Neural cell (in vitro differentiated cells): Measurements from ENCODE around the gene ZAP70. TPM values are rescaled to one million over a fixed set of nuclear protein-coding genes. Genes with fewer than 3 reads are reported as not detected.

ENCODE experiments used
- H2AFZ ChIP-seq: fragments of 200-600, 300-800 bp; sonication (generic), shearing (Covaris generic); 2 replicates; pipeline ENCODE4 v1.6.0; 2014; ENCODE audit warnings: low read depth, mild to moderate bottlenecking, antibody characterized with exemption, low read length, moderate library complexity
- H3F3A ChIP-seq: fragments of 200-600 bp; shearing (Covaris generic); 2 replicates; pipeline ENCODE4 v1.6.1; 2016; ENCODE audit warnings: mild to moderate bottlenecking, moderate library complexity, mixed read lengths, antibody characterized with exemption, low read length; ENCODE audit not compliant: insufficient read depth, poor library complexity, severe bottlenecking
- H3K27ac ChIP-seq: fragments of 200-600, 300-800 bp; sonication (generic), shearing (Covaris generic); 2 replicates; pipeline ENCODE4 v1.5.1; 2014; ENCODE audit warnings: mild to moderate bottlenecking, low read length, moderate library complexity
- H3K27me3 ChIP-seq: fragments of 300-800, 200-600 bp; sonication (generic), shearing (Covaris generic); 2 replicates; pipeline ENCODE4 v1.6.0; 2014; ENCODE audit warnings: mild to moderate bottlenecking, low read depth, low read length, moderate library complexity; ENCODE audit not compliant: insufficient read depth
- H3K36me3 ChIP-seq: fragments of 300-800, 200-600 bp; sonication (generic), shearing (Covaris generic); 2 replicates; pipeline ENCODE4 v1.5.1; 2014; ENCODE audit warnings: mild to moderate bottlenecking, antibody characterized with exemption, low read length, moderate library complexity; ENCODE audit not compliant: insufficient read depth
- H3K4me2 ChIP-seq: fragments of 300-800, 200-600 bp; sonication (generic), shearing (Covaris generic); 2 replicates; pipeline ENCODE4 v1.6.0; 2014; ENCODE audit warnings: mild to moderate bottlenecking, low read length
- H3K4me3 ChIP-seq: fragments of 300-800, 200-600 bp; sonication (generic), shearing (Covaris generic); 2 replicates; pipeline ENCODE4 v1.5.1; 2014; ENCODE audit warnings: mild to moderate bottlenecking, low read length, moderate library complexity
- H3K79me2 ChIP-seq: fragments of 200-600 bp; shearing (Covaris generic); replicated peaks from 2 replicates; pipeline ENCODE4 v1.6.0; 2014; ENCODE audit warnings: mild to moderate bottlenecking, low read length, moderate library complexity; ENCODE audit not compliant: insufficient read depth
- H3K9ac ChIP-seq: fragments of 300-800, 200-600 bp; sonication (generic), shearing (Covaris generic); 2 replicates; pipeline ENCODE4 v1.6.1; 2016; ENCODE audit warnings: mild to moderate bottlenecking, low read length, mixed read lengths
- H3K9me2 ChIP-seq: fragments of 200-600 bp; shearing (Covaris generic); 2 replicates; pipeline ENCODE4 v1.6.1; 2016; ENCODE audit warnings: mild to moderate bottlenecking, low read length, mixed read lengths; ENCODE audit not compliant: insufficient read depth
- H3K9me3 ChIP-seq: fragments of 200-600, 300-800 bp; sonication (generic), shearing (Covaris generic); 2 replicates; pipeline ENCODE4 v1.6.1; 2016; ENCODE audit warnings: mild to moderate bottlenecking, mixed run types, low read length, moderate library complexity, mixed read lengths
- H4K20me1 ChIP-seq: fragments of 200-600 bp; shearing (Covaris generic); 2 replicates; pipeline ENCODE4 v1.6.1; 2016; ENCODE audit warnings: mild to moderate bottlenecking, mixed run types; ENCODE audit not compliant: insufficient read depth
- EP300 ChIP-seq: fragments of 450-650 bp; conservative IDR thresholded peaks from 2 replicates; pipeline ENCODE4 v1.6.1; 2014; ENCODE audit warnings: antibody characterized with exemption, mild to moderate bottlenecking, moderate library complexity; ENCODE audit not compliant: poor library complexity, severe bottlenecking
- EZH2 ChIP-seq: fragments of 200-600, 300-800 bp; shearing (Covaris generic), sonication (generic); IDR thresholded peaks from 2 replicates; pipeline ENCODE4 v1.6.1; 2014; ENCODE audit warnings: antibody characterized with exemption, low read length, borderline replicate concordance, mild to moderate bottlenecking; ENCODE audit not compliant: insufficient read depth, poor library complexity, severe bottlenecking
- MXI1 ChIP-seq: fragments of 450-650 bp; conservative IDR thresholded peaks from 2 replicates; pipeline ENCODE4 v1.6.1; 2014; ENCODE audit warnings: antibody characterized with exemption, mild to moderate bottlenecking; ENCODE audit not compliant: poor library complexity, severe bottlenecking
- POLR2AphosphoS5 ChIP-seq: IDR thresholded peaks from 2 replicates; pipeline ENCODE4 v1.6.1; 2012
- RAD21 ChIP-seq: fragments of 450-650 bp; conservative IDR thresholded peaks from 2 replicates; pipeline ENCODE4 v1.6.1; 2014; ENCODE audit warnings: antibody characterized with exemption, mild to moderate bottlenecking, moderate library complexity
- SMC3 ChIP-seq: fragments of 450-650 bp; conservative IDR thresholded peaks from 2 replicates; pipeline ENCODE4 v1.6.1; 2014; ENCODE audit warnings: antibody characterized with exemption, mild to moderate bottlenecking, moderate library complexity; ENCODE audit not compliant: poor library complexity
- TAF1 ChIP-seq: IDR thresholded peaks from 2 replicates; pipeline ENCODE4 v1.6.1; 2012; ENCODE audit warnings: low read depth
- polyA plus RNA-seq: library from polyadenylated mRNA; depleted of rRNA; stranded (reverse); fragments of >200 nt; gene quantifications from 2 replicates; pipeline ENCODE4 v1.2.3, GENCODE V29; 2014
- TF ChIP-seq, protein P1 (sequence below): IDR thresholded peaks from 2 replicates; pipeline ENCODE4 v1.6.1; 2012; ENCODE audit warnings: borderline replicate concordance
- TF ChIP-seq, protein P2 (sequence below): fragments of 450-650 bp; IDR thresholded peaks from 2 replicates; pipeline ENCODE4 v1.5.1; 2014; ENCODE audit warnings: antibody characterized with exemption, mild to moderate bottlenecking, moderate library complexity; ENCODE audit not compliant: poor library complexity, severe bottlenecking

The ZAP70 gene
- polyA plus RNA-seq, 1 donor from 2014 or later: 0.59 TPM

DNA sequence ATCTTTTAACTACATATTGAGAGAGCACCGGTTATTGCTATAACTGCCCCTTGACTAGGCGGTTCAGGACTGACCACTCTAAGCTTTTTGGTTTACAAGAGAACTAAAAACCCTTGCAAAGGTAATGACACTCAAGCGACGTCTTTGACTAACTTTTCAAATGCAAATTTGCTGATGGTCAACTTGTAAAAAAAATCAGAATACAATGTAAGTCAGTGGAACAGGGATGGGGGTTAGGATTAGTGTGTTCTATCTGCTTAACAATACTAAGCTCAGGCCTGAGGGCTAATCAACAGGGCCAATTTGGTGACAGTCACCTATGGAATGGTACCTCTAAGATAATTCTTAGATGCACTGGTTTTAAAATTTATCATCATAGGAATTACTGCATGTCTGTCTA is 57.1 kb downstream of the ZAP70 start:
- H3K4me2 ChIP-seq: no peak overlapping the region
- H3F3A ChIP-seq: no peaks in the 10 kb centered on the region
- H2AFZ ChIP-seq: no peak overlapping the region

DNA sequence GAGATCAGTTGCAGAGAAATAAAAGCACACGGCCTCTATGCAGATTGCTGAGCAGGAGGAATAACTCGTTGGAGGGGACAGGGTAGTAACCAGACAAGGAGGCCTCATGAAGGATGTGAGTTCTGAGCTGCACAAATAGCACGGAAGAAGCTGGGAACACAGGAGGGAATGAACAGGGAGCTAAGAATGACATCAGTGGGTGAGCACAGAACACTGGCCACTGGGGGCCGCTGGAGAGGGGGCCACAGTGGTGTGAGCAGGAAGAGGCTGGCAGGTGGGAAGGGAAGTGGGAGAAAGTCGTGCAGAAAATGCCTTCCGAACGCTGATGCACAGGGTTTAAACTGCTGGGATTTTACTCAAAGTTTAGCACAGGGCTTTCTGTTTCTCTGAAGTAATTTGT is 61.0 kb downstream of the ZAP70 start:
- H3K4me3 ChIP-seq: no peak overlapping the region
- H3K9me3 ChIP-seq: no peaks in the 10 kb centered on the region
- no peaks in the 10 kb centered on the region for H3F3A ChIP-seq
- no peak overlapping the region for H2AFZ ChIP-seq
- no peak overlapping the region for H3K27ac ChIP-seq
- no peak overlapping the region for H3K9ac ChIP-seq
- TF ChIP-seq, protein P1, sequence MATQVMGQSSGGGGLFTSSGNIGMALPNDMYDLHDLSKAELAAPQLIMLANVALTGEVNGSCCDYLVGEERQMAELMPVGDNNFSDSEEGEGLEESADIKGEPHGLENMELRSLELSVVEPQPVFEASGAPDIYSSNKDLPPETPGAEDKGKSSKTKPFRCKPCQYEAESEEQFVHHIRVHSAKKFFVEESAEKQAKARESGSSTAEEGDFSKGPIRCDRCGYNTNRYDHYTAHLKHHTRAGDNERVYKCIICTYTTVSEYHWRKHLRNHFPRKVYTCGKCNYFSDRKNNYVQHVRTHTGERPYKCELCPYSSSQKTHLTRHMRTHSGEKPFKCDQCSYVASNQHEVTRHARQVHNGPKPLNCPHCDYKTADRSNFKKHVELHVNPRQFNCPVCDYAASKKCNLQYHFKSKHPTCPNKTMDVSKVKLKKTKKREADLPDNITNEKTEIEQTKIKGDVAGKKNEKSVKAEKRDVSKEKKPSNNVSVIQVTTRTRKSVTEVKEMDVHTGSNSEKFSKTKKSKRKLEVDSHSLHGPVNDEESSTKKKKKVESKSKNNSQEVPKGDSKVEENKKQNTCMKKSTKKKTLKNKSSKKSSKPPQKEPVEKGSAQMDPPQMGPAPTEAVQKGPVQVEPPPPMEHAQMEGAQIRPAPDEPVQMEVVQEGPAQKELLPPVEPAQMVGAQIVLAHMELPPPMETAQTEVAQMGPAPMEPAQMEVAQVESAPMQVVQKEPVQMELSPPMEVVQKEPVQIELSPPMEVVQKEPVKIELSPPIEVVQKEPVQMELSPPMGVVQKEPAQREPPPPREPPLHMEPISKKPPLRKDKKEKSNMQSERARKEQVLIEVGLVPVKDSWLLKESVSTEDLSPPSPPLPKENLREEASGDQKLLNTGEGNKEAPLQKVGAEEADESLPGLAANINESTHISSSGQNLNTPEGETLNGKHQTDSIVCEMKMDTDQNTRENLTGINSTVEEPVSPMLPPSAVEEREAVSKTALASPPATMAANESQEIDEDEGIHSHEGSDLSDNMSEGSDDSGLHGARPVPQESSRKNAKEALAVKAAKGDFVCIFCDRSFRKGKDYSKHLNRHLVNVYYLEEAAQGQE: no peak
- TF ChIP-seq RAD21 (no peak), TAF1 (no peak), POLR2AphosphoS5 (no peak), MXI1 (no peak), EP300 (no peak), EZH2 (no peak), SMC3 (no peak)
- TF ChIP-seq, protein P2, sequence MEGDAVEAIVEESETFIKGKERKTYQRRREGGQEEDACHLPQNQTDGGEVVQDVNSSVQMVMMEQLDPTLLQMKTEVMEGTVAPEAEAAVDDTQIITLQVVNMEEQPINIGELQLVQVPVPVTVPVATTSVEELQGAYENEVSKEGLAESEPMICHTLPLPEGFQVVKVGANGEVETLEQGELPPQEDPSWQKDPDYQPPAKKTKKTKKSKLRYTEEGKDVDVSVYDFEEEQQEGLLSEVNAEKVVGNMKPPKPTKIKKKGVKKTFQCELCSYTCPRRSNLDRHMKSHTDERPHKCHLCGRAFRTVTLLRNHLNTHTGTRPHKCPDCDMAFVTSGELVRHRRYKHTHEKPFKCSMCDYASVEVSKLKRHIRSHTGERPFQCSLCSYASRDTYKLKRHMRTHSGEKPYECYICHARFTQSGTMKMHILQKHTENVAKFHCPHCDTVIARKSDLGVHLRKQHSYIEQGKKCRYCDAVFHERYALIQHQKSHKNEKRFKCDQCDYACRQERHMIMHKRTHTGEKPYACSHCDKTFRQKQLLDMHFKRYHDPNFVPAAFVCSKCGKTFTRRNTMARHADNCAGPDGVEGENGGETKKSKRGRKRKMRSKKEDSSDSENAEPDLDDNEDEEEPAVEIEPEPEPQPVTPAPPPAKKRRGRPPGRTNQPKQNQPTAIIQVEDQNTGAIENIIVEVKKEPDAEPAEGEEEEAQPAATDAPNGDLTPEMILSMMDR: no peak
- H4K20me1 ChIP-seq: no peaks in the 10 kb centered on the region
- H3K27me3 ChIP-seq: no peaks in the 10 kb centered on the region
- H3K4me2 ChIP-seq: no peak overlapping the region
- H3K9me2 ChIP-seq: no peaks in the 10 kb centered on the region
- no peaks in the 10 kb centered on the region for H3K79me2 ChIP-seq
- peaks cover 9% of the 10 kb centered on the region for H3K36me3 ChIP-seq

More for the DNA sequence above, 57.1 kb downstream of the ZAP70 start:
- H3K9me2 ChIP-seq: no peaks in the 10 kb centered on the region
- no peak overlapping the region for H3K27ac ChIP-seq
- peaks cover 8% of the 10 kb centered on the region for H3K36me3 ChIP-seq
- H4K20me1 ChIP-seq: no peaks in the 10 kb centered on the region
- no peak overlapping the region for H3K4me3 ChIP-seq
- no peaks in the 10 kb centered on the region for H3K79me2 ChIP-seq
- TF ChIP-seq POLR2AphosphoS5 (no peak), MXI1 (no peak), RAD21 (no peak), EZH2 (no peak)
- H3K9me3 ChIP-seq: no peaks in the 10 kb centered on the region
- H3K9ac ChIP-seq: no peak overlapping the region
- H3K27me3 ChIP-seq: no peaks in the 10 kb centered on the region
